Mesodermal cell (in vitro differentiated cells): ENCODE measurements around the gene LMBRD1.
"Not testable (repeated sequence)": the region's sequence is repeated elsewhere in the genome, so short reads cannot be mapped to it uniquely, and the experiment has no call there.

Experiments
- H3K27ac ChIP-seq: 2 replicates; pipeline ENCODE4 v1.7.0; 2013; ENCODE audit warnings: mild to moderate bottlenecking, low read depth, low read length, moderate library complexity; ENCODE audit not compliant: severe bottlenecking
- H3K36me3 ChIP-seq: 2 replicates; pipeline ENCODE4 v1.7.1; 2013; ENCODE audit warnings: mild to moderate bottlenecking, low read length, moderate library complexity; ENCODE audit not compliant: control insufficient read depth, insufficient read depth
- H3K4me1 ChIP-seq: one replicate; pipeline ENCODE4 v1.7.1; 2013; ENCODE audit warnings: mild to moderate bottlenecking, low read length; ENCODE audit not compliant: insufficient read depth, control insufficient read depth, poor library complexity, severe bottlenecking
- H3K4me3 ChIP-seq: 2 replicates; pipeline ENCODE4 v1.7.0; 2013; ENCODE audit warnings: low read length, control low read depth, mild to moderate bottlenecking; ENCODE audit not compliant: insufficient read depth, poor library complexity, severe bottlenecking; ENCODE audit errors: extremely low read depth
- H3K9me3 ChIP-seq: 2 replicates; pipeline ENCODE4 v1.7.1; 2013; ENCODE audit warnings: mild to moderate bottlenecking, low read length, moderate library complexity; ENCODE audit not compliant: control insufficient read depth
- WGBS, 2 experiments: methylation state at CpG; one replicate each; pipeline ENCODE4 v1.1.5; 2013; ENCODE audit warnings: missing lambda C conversion rate in 2 of 2; ENCODE audit not compliant: insufficient coverage in 2 of 2; 5-methylcytosine and 5-hydroxymethylcytosine counted together

The LMBRD1 gene

GRCh38 chr6:69796073-69796641 is 653 bp downstream of the LMBRD1 start:
- peak overlapping the region; percentile 93 for H3K27ac ChIP-seq

GRCh38 chr6:69795469-69796072 is 1.2 kb downstream of the LMBRD1 start:
- WGBS, 2 experiments: 49 to 73% methylated on average over 3 to 4 of the region's 5 CpGs
- Histone ChIP-seq H3K9me3 (no peaks in the 10 kb centered on the region), H3K4me1 (peaks cover 3% of the 10 kb centered on the region), H3K4me3 (peak overlapping the region; percentile 77), H3K27ac (peak overlapping the region; percentile 93), H3K36me3 (no peaks in the 10 kb centered on the region)

More at GRCh38 chr6:69796073-69796641, 653 bp downstream of the LMBRD1 start:
- Histone ChIP-seq H3K36me3 (no peaks in the 10 kb centered on the region), H3K4me3 (peak overlapping the region; percentile 77), H3K9me3 (no peaks in the 10 kb centered on the region), H3K4me1 (peaks cover 1% of the 10 kb centered on the region)
- WGBS, 2 experiments: 0% methylated on average over 5 to 14 of the region's 20 CpGs

GRCh38 chr6:69792292-69792691 is 4.5 kb downstream of the LMBRD1 start:
- H3K27ac ChIP-seq: no peak overlapping the region
- peaks cover 3% of the 10 kb centered on the region for H3K4me1 ChIP-seq
- H3K9me3 ChIP-seq: no peaks in the 10 kb centered on the region
- peaks cover 8% of the 10 kb centered on the region for H3K36me3 ChIP-seq
- H3K4me3 ChIP-seq: no peak overlapping the region

DNA sequence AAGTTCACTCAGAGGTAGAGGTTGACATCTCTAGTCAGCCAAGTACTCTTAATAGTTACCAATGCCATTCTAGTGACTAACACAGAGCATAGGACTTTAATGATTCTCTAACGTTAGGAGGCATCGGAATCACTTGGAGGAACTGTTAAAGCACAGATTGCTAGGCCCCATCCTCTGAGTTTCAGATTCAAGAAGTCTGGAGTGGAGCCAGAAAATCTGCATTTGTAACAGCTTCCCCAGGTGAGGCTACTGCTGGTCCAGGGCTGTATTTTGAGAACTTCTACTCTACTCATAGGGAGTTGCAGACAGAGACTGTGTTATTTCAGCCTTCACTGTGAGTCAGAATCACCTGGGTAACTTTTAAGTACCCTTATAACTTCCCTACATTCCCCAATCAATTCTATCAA is 5.7 kb downstream of the LMBRD1 start:
- H3K9me3 ChIP-seq: no peaks in the 10 kb centered on the region
- peak overlapping the region; percentile 24 for H3K27ac ChIP-seq
- peaks cover 8% of the 10 kb centered on the region for H3K36me3 ChIP-seq
- 90 to 100% methylated on average over 2 of the region's 2 CpGs for WGBS, 2 experiments
- H3K4me3 ChIP-seq: no peak overlapping the region
- H3K4me1 ChIP-seq: peaks cover 3% of the 10 kb centered on the region

- Histone ChIP-seq H3K4me3 (no peak overlapping the region), H3K9me3 (no peaks in the 10 kb centered on the region), H3K27ac (no peak overlapping the region), H3K36me3 (peaks cover 8% of the 10 kb centered on the region), H3K4me1 (peaks cover 3% of the 10 kb centered on the region)
- 77 to 100% methylated on average over 1 to 2 of the region's 2 CpGs for WGBS, 2 experiments
Measured at GRCh38 chr6:69790629-69791028, 6.2 kb downstream of the LMBRD1 start.

GRCh38 chr6:69789578-69789977 is 7.2 kb downstream of the LMBRD1 start:
- 67% methylated on average over 1 of the region's 1 CpG; no CpG with 5 or more reads in 1 of the 2 experiments for WGBS, 2 experiments
- H3K4me3 ChIP-seq: no peak overlapping the region

DNA sequence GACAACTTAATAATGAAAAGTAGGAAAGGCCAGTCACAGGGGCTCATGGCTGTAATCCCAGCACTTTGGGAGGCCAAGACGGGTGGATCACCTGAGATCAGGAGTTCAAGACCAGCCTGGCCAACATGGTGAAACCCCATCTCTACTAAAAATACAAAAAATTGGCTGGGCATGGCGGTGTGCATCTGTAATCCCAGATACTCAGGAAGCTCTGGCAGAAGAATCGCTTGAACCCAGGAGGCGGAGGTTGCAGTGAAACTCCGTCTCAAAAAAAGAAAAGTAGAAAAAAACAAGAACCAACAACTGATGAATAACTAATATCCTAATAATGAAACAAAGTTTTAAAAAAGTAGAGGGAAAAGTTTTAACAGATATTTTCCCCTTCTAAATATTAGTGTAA is 9.4 kb downstream of the LMBRD1 start:
- H3K36me3 ChIP-seq, H3K4me1 ChIP-seq, H3K9me3 ChIP-seq, H3K27ac ChIP-seq, H3K4me3 ChIP-seq: not testable (repeated sequence)
- WGBS, 2 experiments: 88 to 100% methylated on average over 1 of the region's 5 CpGs

More at GRCh38 chr6:69789578-69789977, 7.2 kb downstream of the LMBRD1 start:
- Histone ChIP-seq H3K4me1 (peaks cover 3% of the 10 kb centered on the region), H3K27ac (no peak overlapping the region), H3K36me3 (peaks cover 8% of the 10 kb centered on the region), H3K9me3 (no peaks in the 10 kb centered on the region)

GRCh38 chr6:69785697-69786096 is 11.1 kb downstream of the LMBRD1 start:
- Histone ChIP-seq H3K36me3 (peaks cover 8% of the 10 kb centered on the region), H3K9me3 (no peaks in the 10 kb centered on the region), H3K4me1 (no peaks in the 10 kb centered on the region), H3K27ac (no peak overlapping the region), H3K4me3 (no peak overlapping the region)

- no peaks in the 10 kb centered on the region for H3K9me3 ChIP-seq
- peaks cover 6% of the 10 kb centered on the region for H3K36me3 ChIP-seq
- no peak overlapping the region for H3K27ac ChIP-seq
- 83 to 87% methylated on average over 3 of the region's 3 CpGs for WGBS, 2 experiments
- no peak overlapping the region for H3K4me3 ChIP-seq
- no peaks in the 10 kb centered on the region for H3K4me1 ChIP-seq
Measured at GRCh38 chr6:69784595-69785377, 12.0 kb downstream of the LMBRD1 start.

GRCh38 chr6:69783108-69783507 is 13.7 kb downstream of the LMBRD1 start:
- WGBS, 2 experiments: no CpG with 5 or more reads among the region's 1 CpG
- Histone ChIP-seq H3K4me3 (no peak overlapping the region), H3K4me1 (no peaks in the 10 kb centered on the region), H3K27ac (no peak overlapping the region), H3K9me3 (no peaks in the 10 kb centered on the region), H3K36me3 (no peaks in the 10 kb centered on the region)
